HG03175 (cell line): ENCODE measurements around the gene MACROD1.
"Not testable (repeated sequence)": the region's sequence is repeated elsewhere in the genome, so short reads cannot be mapped to it uniquely, and the experiment has no call there.

Experiments used
- ATAC-seq: cut with Tn5 transposase; IDR thresholded peaks from one replicate; pipeline ENCODE4 v1.9.1; 2021; ENCODE audit warnings: mild to moderate bottlenecking, moderate library complexity; ENCODE audit not compliant: unreplicated experiment

Gene MACROD1

GRCh38 chr11:64185693-64186491 is 20.0 kb upstream of the MACROD1 start, which contains the start of gene STIP1:
Gene STIP1 (plus strand): TSS chr11:64186171. CDS start chr11:64186262, 91 bp downstream.
- ATAC-seq, result peak; percentile 86

GRCh38 chr11:64185175-64185692 is 19.3 kb upstream of the MACROD1 start:
- ATAC-seq, result peak; percentile 19

GRCh38 chr11:64183890-64184289 is 18.0 kb upstream of the MACROD1 start:
- no peak for ATAC-seq

GRCh38 chr11:64181506-64182411 is 15.8 kb upstream of the MACROD1 start:
- ATAC-seq, result no peak

GRCh38 chr11:64180891-64181290 is 15.0 kb upstream of the MACROD1 start:
- no peak for ATAC-seq

GRCh38 chr11:64178951-64179639 is 13.2 kb upstream of the MACROD1 start:
- no peak for ATAC-seq

GRCh38 chr11:64178203-64178602 is 12.3 kb upstream of the MACROD1 start:
- ATAC-seq, result no peak

- ATAC-seq, result no peak
Observed at GRCh38 chr11:64176751-64177150, 10.8 kb upstream of the MACROD1 start.

GRCh38 chr11:64173616-64174355 is 7.9 kb upstream of the MACROD1 start:
- ATAC-seq, result no peak

GRCh38 chr11:64170419-64170818 is 4.5 kb upstream of the MACROD1 start:
- no peak for ATAC-seq

GRCh38 chr11:64165481-64165841 is 452 bp downstream of the MACROD1 start:
- ATAC-seq, result no peak

GRCh38 chr11:64164392-64165312 is 1.3 kb downstream of the MACROD1 start:
- no peak for ATAC-seq

- no peak for ATAC-seq
Observed at GRCh38 chr11:64163951-64164350, 2.0 kb downstream of the MACROD1 start.

- not testable (repeated sequence) for ATAC-seq
Observed at GRCh38 chr11:64162769-64163168, 3.1 kb downstream of the MACROD1 start.

- no peak for ATAC-seq
Observed at GRCh38 chr11:64161037-64161436, 4.9 kb downstream of the MACROD1 start.

- no peak for ATAC-seq
Observed at GRCh38 chr11:64157631-64158394, 8.1 kb downstream of the MACROD1 start.

GRCh38 chr11:64156235-64157011 is 9.5 kb downstream of the MACROD1 start:
- no peak for ATAC-seq

GRCh38 chr11:64153812-64154211 is 12.1 kb downstream of the MACROD1 start:
- no peak for ATAC-seq
